ENCODE measurements around the gene SH3GL3.

SH3GL3 gene

GRCh38 chr15:83435202-83435601, 11.9 kb upstream of the SH3GL3 start:
- Histone ChIP-seq H3K27ac (ENCODE audit: low read length) (no peak overlapping the region), H3K4me3 (ENCODE audit: low read length in 2 of 2) (no peak overlapping the region), H3K9me3 (ENCODE audit: control insufficient read depth in 2 of 2, low read length in 2 of 2) (no peaks in the 10 kb centered on the region), H3K27me3 (ENCODE audit: control insufficient read depth in 1 of 2, insufficient read depth in 2 of 2, low read length in 2 of 2) (peaks cover 0 to 3% of the 10 kb centered on the region in 2 donors), H3K4me1 (ENCODE audit: control insufficient read depth, insufficient read depth, low read length) (no peaks in the 10 kb centered on the region), H3K9ac (ENCODE audit: low read length in 2 of 2) (no peak overlapping the region), H3K36me3 (ENCODE audit: control insufficient read depth in 2 of 2, insufficient read depth in 2 of 2, low read length in 2 of 2) (no peaks in the 10 kb centered on the region)

GRCh38 chr15:83435782-83436181, 11.4 kb upstream of the SH3GL3 start:
- Histone ChIP-seq H3K27me3 (ENCODE audit: control insufficient read depth in 1 of 2, insufficient read depth in 2 of 2, low read length in 2 of 2) (peaks cover 0 to 3% of the 10 kb centered on the region in 2 donors), H3K4me3 (ENCODE audit: low read length in 2 of 2) (no peak overlapping the region)

GRCh38 chr15:83436513-83437158, 10.5 kb upstream of the SH3GL3 start:
- Histone ChIP-seq H3K4me1 (ENCODE audit: control insufficient read depth, insufficient read depth, low read length) (no peaks in the 10 kb centered on the region), H3K36me3 (ENCODE audit: control insufficient read depth in 2 of 2, insufficient read depth in 2 of 2, low read length in 2 of 2) (no peaks in the 10 kb centered on the region), H3K9me3 (ENCODE audit: control insufficient read depth in 2 of 2, low read length in 2 of 2) (no peaks in the 10 kb centered on the region), H3K4me3 (ENCODE audit: low read length in 2 of 2) (no peak overlapping the region), H3K27me3 (ENCODE audit: control insufficient read depth in 1 of 2, insufficient read depth in 2 of 2, low read length in 2 of 2) (peaks cover 0 to 3% of the 10 kb centered on the region in 2 donors), H3K27ac (ENCODE audit: low read length) (no peak overlapping the region), H3K9ac (ENCODE audit: low read length in 2 of 2) (no peak overlapping the region)

More at GRCh38 chr15:83435782-83436181, 11.4 kb upstream of the SH3GL3 start:
- Histone ChIP-seq H3K9me3 (ENCODE audit: control insufficient read depth in 2 of 2, low read length in 2 of 2) (no peaks in the 10 kb centered on the region), H3K4me1 (ENCODE audit: control insufficient read depth, insufficient read depth, low read length) (no peaks in the 10 kb centered on the region), H3K9ac (ENCODE audit: low read length in 2 of 2) (no peak overlapping the region), H3K36me3 (ENCODE audit: control insufficient read depth in 2 of 2, insufficient read depth in 2 of 2, low read length in 2 of 2) (no peaks in the 10 kb centered on the region), H3K27ac (ENCODE audit: low read length) (no peak overlapping the region)

GRCh38 chr15:83443076-83443847, 3.9 kb upstream of the SH3GL3 start:
- Histone ChIP-seq H3K4me1 (ENCODE audit: control insufficient read depth, insufficient read depth, low read length) (peaks cover 9% of the 10 kb centered on the region), H3K36me3 (ENCODE audit: control insufficient read depth in 2 of 2, insufficient read depth in 2 of 2, low read length in 2 of 2) (no peaks in the 10 kb centered on the region), H3K27me3 (ENCODE audit: control insufficient read depth in 1 of 2, insufficient read depth in 2 of 2, low read length in 2 of 2) (peaks cover 0 to 2% of the 10 kb centered on the region in 2 donors), H3K27ac (ENCODE audit: low read length) (no peak overlapping the region), H3K9ac (ENCODE audit: low read length in 2 of 2) (no peak overlapping the region), H3K4me3 (ENCODE audit: low read length in 2 of 2) (no peak overlapping the region), H3K9me3 (ENCODE audit: control insufficient read depth in 2 of 2, low read length in 2 of 2) (no peaks in the 10 kb centered on the region)

GRCh38 chr15:83444936-83445335, 2.2 kb upstream of the SH3GL3 start:
- no peaks in the 10 kb centered on the region for H3K36me3 ChIP-seq (ENCODE audit: control insufficient read depth in 2 of 2, insufficient read depth in 2 of 2, low read length in 2 of 2)
- peaks cover 0 to 3% of the 10 kb centered on the region in 2 donors for H3K27me3 ChIP-seq (ENCODE audit: control insufficient read depth in 1 of 2, insufficient read depth in 2 of 2, low read length in 2 of 2)
- H3K4me1 ChIP-seq (ENCODE audit: control insufficient read depth, insufficient read depth, low read length), result peaks cover 9% of the 10 kb centered on the region
- no peak overlapping the region for H3K27ac ChIP-seq (ENCODE audit: low read length)
- H3K9ac ChIP-seq (ENCODE audit: low read length in 2 of 2), result no peak overlapping the region
- no peaks in the 10 kb centered on the region for H3K9me3 ChIP-seq (ENCODE audit: control insufficient read depth in 2 of 2, low read length in 2 of 2)
- no peak overlapping the region for H3K4me3 ChIP-seq (ENCODE audit: low read length in 2 of 2)

GRCh38 chr15:83445643-83446042, 1.5 kb upstream of the SH3GL3 start:
- H3K27me3 ChIP-seq (ENCODE audit: control insufficient read depth in 1 of 2, insufficient read depth in 2 of 2, low read length in 2 of 2), result peaks cover 0 to 3% of the 10 kb centered on the region in 2 donors
- no peaks in the 10 kb centered on the region for H3K9me3 ChIP-seq (ENCODE audit: control insufficient read depth in 2 of 2, low read length in 2 of 2)
- no peak overlapping the region for H3K27ac ChIP-seq (ENCODE audit: low read length)

GRCh38 chr15:83446417-83446816, 724 bp upstream of the SH3GL3 start:
- Histone ChIP-seq H3K36me3 (ENCODE audit: control insufficient read depth in 2 of 2, insufficient read depth in 2 of 2, low read length in 2 of 2) (no peaks in the 10 kb centered on the region), H3K4me1 (ENCODE audit: control insufficient read depth, insufficient read depth, low read length) (peaks cover 9% of the 10 kb centered on the region), H3K9ac (ENCODE audit: low read length in 2 of 2) (no peak overlapping the region), H3K27ac (ENCODE audit: low read length) (no peak overlapping the region), H3K27me3 (ENCODE audit: control insufficient read depth in 1 of 2, insufficient read depth in 2 of 2, low read length in 2 of 2) (peaks cover 0 to 3% of the 10 kb centered on the region in 2 donors), H3K9me3 (ENCODE audit: control insufficient read depth in 2 of 2, low read length in 2 of 2) (no peaks in the 10 kb centered on the region), H3K4me3 (ENCODE audit: low read length in 2 of 2) (peak overlapping the region in 1 of 2 donors; percentile 84)

More at GRCh38 chr15:83445643-83446042, 1.5 kb upstream of the SH3GL3 start:
- H3K4me1 ChIP-seq (ENCODE audit: control insufficient read depth, insufficient read depth, low read length), result peaks cover 9% of the 10 kb centered on the region
- H3K4me3 ChIP-seq (ENCODE audit: low read length in 2 of 2), result no peak overlapping the region
- no peaks in the 10 kb centered on the region for H3K36me3 ChIP-seq (ENCODE audit: control insufficient read depth in 2 of 2, insufficient read depth in 2 of 2, low read length in 2 of 2)
- H3K9ac ChIP-seq (ENCODE audit: low read length in 2 of 2), result no peak overlapping the region

- Histone ChIP-seq H3K27me3 (ENCODE audit: control insufficient read depth in 1 of 2, insufficient read depth in 2 of 2, low read length in 2 of 2) (peaks cover 0 to 3% of the 10 kb centered on the region in 2 donors), H3K9me3 (ENCODE audit: control insufficient read depth in 2 of 2, low read length in 2 of 2) (no peaks in the 10 kb centered on the region), H3K9ac (ENCODE audit: low read length in 2 of 2) (no peak overlapping the region), H3K4me3 (ENCODE audit: low read length in 2 of 2) (no peak overlapping the region), H3K36me3 (ENCODE audit: control insufficient read depth in 2 of 2, insufficient read depth in 2 of 2, low read length in 2 of 2) (no peaks in the 10 kb centered on the region), H3K4me1 (ENCODE audit: control insufficient read depth, insufficient read depth, low read length) (peaks cover 9% of the 10 kb centered on the region), H3K27ac (ENCODE audit: low read length) (no peak overlapping the region)
These were observed 2.1 kb downstream of the SH3GL3 start for GRCh38 chr15:83449250-83449671.

GRCh38 chr15:83449937-83450506, 2.9 kb downstream of the SH3GL3 start:
- Histone ChIP-seq H3K9ac (ENCODE audit: low read length in 2 of 2) (no peak overlapping the region), H3K27me3 (ENCODE audit: control insufficient read depth in 1 of 2, insufficient read depth in 2 of 2, low read length in 2 of 2) (peaks cover 0 to 3% of the 10 kb centered on the region in 2 donors), H3K36me3 (ENCODE audit: control insufficient read depth in 2 of 2, insufficient read depth in 2 of 2, low read length in 2 of 2) (no peaks in the 10 kb centered on the region)

GRCh38 chr15:83457149-83457548, 10.0 kb downstream of the SH3GL3 start:
- Histone ChIP-seq H3K27ac (ENCODE audit: low read length) (no peak overlapping the region), H3K9ac (ENCODE audit: low read length in 2 of 2) (no peak overlapping the region), H3K4me3 (ENCODE audit: low read length in 2 of 2) (no peak overlapping the region), H3K27me3 (ENCODE audit: control insufficient read depth in 1 of 2, insufficient read depth in 2 of 2, low read length in 2 of 2) (peaks cover 0 to 3% of the 10 kb centered on the region in 2 donors), H3K4me1 (ENCODE audit: control insufficient read depth, insufficient read depth, low read length) (no peaks in the 10 kb centered on the region), H3K9me3 (ENCODE audit: control insufficient read depth in 2 of 2, low read length in 2 of 2) (no peaks in the 10 kb centered on the region), H3K36me3 (ENCODE audit: control insufficient read depth in 2 of 2, insufficient read depth in 2 of 2, low read length in 2 of 2) (no peaks in the 10 kb centered on the region)

More at GRCh38 chr15:83449937-83450506, 2.9 kb downstream of the SH3GL3 start:
- no peak overlapping the region for H3K4me3 ChIP-seq (ENCODE audit: low read length in 2 of 2)
- H3K9me3 ChIP-seq (ENCODE audit: control insufficient read depth in 2 of 2, low read length in 2 of 2), result no peaks in the 10 kb centered on the region
- H3K27ac ChIP-seq (ENCODE audit: low read length), result no peak overlapping the region
- peaks cover 9% of the 10 kb centered on the region for H3K4me1 ChIP-seq (ENCODE audit: control insufficient read depth, insufficient read depth, low read length)
